OCI-M2 (cell line): Measurements from ENCODE around the gene SPR.

Source experiments
- DNase-seq: peaks from one replicate; lab custom pipeline; 2025; ENCODE audit not compliant: unreplicated experiment; lab: John Stamatoyannopoulos, UW

The SPR gene

DNA sequence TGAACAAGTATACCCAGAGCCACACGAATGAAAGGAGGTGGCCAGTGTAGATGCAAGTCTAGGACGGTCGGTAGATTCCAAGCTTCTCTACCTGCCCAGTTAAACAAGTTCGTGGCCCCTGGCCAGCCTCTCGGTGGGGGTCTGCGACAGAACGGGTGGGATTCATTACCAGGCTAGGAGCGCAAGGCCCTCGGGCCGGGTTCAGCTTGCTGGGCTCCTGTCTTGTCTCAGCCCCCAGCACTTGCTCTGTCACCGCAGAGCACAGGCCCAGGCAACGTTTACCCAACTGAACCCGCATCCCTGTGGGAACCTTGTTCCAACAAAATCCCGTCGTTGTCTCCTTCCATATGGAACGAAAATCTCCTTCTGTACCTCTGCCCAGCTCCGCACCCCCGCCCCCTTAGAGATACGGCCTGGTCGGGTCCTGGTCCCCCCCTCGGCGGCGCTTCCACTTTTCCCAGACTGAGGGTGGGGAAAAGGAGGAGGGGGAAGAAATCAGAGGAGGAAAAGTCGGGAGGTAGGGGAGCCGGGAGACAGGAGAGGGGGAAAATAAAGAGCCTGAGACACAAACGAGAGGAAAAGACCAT, 28.2 kb downstream of the SPR start:
- no peak for DNase-seq

DNA sequence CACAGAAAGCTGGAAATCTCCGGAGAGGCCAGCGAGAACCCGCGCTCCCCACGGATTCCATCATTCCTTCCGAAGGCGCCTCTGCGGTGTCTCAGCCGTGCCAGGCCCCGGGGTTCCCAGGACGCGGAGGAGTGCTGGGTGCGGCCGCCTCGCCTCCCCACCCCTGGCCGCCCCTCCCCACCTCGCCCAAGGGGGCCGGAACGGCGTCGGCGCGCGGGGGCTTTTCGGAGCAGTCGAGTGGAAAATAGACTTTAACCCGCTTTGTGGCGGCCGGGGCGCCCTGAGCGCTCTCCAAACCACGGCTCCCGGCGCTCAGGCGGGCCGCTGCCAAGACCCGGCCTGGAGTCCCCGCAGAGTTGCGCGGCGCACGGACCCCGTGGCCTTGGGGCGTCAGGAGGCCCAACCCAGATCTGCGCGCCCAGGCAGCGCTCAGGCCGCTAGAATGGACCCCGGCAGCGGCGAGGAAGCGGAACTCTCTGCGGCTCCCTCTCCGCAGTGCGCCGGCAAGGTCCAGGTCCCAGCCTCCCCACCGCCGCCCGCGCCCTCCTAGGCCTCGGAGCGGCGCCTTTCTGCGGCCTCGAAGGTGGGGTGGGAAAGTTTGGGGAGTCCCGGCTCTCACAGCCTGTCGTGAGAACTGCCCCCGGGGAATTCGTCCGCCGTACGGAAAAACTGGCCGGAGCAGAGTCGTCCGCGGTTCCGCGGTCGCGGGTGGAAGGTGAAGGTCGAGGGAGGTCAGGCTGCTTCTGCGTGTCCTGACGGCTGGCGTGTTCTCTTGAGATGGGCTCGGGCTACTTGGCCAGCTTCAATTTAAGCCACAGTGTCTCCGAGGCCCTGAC, 28.9 kb downstream of the SPR start:
- DNase-seq = no peak

DNA sequence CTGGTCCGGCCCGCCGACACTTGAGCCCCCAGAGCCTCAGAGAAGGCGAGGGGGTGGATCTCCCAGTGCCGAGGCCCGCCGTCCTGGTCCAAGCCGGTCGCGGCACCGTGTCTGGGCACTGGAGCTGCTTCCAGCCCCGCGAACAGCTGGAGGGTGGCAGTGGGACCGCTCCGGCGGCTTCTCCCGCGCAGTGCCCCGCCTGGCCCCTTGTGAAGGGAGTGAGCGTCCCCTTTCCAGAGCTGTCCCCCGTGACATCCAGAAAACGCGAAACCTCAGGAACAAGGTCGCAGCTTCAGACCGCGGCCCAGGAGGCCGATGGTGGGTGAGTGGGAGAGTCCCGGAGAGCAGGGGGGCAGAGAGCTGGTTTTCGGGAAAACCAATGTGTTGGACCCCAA, 29.5 kb downstream of the SPR start:
- DNase-seq = no peak

DNA sequence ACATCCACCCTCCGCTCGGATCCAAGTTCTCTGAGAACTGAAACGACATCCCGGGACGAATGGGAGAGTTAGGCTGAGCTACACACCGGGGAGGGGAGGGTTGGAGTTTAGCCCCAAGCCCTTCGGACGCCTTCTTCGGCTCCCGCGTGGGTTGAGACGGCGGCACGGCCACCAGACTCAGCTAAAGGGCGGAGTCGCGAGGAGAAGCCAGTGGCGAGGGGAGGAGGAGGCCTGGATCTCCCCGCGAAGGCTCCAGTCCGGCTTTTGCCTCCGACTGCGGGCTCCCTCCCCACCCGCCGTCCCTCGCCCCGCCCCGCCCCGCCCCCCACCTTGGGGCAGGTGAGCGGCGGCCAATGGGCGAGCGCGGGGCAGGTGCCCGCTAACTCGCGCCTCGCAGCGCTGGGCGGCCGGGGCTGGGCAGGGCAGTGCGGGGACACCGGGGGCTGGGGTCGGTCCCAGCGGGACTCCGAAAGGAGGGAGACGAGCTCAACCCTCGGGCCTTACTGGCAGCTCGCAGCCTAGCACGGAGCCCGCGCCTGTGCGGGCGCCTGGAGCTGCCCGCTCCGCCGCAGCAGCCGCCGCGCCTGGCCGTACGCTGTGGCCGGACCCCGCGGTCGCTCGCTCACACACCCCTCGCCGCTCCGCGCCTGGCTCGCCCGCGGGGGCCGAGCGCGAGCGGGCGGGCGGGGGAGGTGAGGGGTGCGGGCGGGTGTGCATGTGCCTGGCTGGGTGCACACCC, 30.1 kb downstream of the SPR start, which contains the start of gene EMX1:
Gene EMX1 (plus strand): TSS at position 382 of the 739 bp plus-strand sequence. CDS start 334 bp downstream, at position 716.
- no peak for DNase-seq

DNA sequence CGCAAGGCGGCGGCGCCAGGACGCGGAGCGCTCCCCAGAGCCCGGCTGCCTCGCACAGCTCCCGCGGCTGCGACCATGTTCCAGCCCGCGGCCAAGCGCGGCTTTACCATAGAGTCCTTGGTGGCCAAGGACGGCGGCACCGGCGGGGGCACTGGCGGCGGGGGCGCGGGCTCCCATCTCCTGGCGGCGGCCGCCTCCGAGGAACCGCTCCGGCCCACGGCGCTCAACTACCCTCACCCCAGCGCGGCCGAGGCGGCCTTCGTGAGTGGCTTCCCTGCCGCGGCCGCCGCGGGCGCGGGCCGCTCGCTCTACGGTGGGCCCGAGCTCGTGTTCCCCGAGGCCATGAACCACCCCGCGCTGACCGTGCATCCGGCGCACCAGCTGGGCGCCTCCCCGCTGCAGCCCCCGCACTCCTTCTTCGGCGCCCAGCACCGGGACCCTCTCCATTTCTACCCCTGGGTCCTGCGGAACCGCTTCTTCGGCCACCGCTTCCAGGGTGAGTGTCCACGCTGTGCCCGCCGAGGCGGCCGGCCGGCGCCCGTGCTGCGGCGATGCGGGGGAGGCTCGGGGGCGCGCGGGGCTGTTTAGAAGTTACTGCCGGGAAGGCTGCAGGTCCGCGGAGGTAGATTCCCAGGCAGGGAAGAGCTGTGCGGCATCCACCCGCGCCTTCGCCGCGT, 30.8 kb downstream of the SPR start:
- DNase-seq = no peak

DNA sequence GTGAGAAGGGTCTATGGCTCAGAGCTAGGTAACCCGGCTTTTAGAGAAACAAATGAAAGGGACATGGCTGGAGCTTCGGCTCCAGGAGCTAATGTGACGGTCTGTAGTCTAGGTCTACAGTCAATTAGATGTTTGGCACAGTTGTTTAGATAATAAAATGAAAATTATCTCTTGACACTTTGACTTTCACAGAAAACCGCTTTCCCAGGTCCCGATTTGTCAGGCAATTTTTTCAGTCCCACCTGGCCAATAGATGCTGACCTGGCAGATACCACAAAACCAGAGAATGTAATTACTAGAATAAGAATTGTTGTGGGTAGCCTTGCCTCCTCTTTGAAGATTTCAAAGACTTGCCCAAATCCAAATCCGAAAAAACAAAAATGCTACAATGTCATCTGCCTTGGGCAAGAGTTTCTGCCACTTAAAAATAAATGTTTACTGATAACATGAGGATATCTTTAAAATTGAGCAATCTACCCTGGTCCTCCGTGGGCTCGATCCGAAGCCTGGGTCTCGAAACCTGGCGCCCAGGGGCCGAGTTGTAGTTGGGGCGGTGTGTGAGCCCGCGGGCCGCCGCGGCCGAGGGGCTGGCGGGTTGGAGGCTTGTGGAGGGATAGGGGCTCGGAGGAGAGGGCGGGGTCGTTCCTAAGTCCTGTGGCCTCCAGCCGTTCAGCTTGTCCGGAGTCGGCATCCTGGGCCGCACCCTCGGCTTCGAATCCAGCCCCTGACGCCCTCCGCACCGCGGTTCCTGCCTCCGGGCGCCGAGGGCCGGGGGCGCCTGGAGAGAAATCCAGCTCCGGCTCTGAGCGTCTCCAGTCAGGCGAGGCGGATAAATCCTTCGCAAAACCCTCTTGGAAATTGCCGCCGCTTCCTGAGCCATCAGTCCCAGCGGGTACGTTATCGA, 32.5 kb downstream of the SPR start:
- DNase-seq = no peak

DNA sequence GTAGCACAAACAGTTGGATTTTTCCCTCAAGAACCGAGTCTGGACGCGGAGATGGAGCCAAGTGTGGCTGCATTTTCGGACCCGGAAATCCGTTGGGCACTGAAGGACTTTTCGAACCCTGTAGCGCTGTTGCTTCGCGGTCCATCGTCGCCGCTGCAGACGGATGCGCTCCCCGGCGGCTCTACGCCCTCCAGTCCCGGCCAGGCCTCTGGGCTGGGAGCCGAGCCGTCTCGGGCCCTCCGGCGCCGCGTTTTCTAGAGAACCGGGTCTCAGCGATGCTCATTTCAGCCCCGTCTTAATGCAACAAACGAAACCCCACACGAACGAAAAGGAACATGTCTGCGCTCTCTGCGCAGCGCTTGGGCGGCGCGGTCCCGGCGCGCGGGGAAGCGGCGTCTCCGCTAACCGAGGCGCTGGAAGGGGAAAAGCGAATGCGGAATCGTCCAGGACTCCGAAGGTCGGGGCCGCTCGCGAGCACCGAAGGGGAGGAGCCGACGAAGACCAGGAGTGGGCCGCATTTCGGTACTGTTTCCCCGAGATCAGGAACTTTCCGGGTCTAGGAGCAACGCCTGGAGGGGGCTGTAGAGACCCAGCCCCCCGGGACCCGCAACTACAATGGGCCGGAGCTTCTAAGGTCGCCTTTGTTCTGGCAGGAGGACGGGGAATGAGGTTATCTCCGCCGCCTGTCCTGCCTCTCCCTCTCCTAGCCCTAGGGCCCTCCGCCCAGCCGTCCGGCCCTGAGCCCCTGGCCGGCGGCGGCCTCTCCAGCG, 33.3 kb downstream of the SPR start:
- no peak for DNase-seq

DNA sequence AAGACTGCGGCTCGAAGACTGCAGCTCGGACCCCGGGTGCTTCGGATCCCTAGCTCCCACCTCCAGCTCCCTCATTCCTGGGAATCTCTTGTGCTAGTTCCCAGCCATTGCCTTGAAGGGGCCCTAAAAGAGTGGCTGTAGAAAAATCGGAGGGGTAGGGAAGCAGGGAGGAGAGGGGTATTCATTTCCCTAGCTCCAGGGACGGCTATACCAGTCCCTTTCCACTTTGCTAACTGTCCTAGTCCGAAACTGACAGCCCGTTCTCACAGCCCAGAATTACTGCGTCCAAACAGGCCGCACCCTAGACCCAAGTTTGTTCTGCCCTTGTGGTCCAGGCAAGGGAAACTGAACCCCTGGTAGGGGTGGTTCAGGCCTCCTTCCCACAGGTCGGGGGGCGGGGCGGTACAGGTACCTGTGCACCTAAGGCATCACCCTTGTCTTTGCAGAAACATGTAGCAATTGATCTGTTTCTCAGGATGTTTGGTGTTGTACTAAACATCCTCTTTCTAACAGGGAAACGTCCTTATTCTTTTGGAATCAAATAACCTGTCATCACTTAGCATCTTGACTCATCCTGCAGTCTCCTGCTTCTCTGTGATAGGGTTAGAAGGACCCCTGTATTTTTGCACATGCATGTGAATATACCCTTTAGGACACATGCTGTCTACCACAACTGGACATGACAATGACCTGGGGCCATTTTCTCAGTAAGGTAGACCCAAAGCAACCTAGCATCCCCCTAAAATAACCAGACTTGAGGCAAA, 34.1 kb downstream of the SPR start:
- DNase-seq = no peak

DNA sequence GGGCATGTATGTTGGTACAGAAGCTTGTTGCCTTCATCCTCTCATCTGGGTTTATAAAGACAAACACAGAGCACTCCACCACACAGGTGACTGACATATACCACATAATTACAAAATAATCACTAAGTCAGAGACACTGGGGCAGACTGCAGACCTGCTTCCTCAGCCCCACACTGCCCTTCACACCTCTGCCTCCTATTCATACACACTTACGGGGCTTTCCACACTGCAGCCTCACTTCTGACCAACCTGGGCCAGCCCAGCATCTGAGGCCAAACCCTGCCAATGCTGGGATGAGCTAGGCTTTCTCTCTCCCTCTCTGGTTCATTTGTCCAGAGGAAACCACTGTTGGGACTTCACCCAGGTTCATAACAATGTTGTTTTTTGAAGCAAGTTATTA, 34.6 kb downstream of the SPR start:
- no peak for DNase-seq

DNA sequence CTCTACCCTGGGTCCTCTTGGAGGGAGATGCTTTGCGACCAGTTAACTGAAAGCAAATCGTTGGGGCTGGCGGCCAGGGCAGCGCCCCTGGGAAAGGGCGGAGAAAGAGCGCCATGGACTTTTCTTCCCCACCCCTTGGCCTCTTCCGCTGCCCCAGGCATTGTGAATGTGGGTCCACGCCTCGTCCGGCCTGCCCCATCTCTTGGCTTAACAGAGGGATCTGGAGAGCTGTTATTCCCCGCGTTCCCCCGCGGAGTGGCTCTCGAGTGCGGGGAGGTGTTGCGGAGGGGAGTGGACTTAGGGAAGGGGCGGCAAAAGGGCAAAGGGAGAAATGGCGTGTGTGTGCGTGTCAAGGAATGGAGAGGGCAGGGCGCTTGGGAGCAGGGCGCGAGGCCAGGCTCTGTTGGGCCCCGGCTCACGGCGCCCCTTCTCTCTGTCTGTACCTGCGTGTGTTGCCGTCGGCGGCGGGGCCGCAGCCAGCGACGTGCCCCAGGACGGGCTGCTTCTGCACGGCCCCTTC, 36.7 kb downstream of the SPR start:
- DNase-seq = no peak

DNA sequence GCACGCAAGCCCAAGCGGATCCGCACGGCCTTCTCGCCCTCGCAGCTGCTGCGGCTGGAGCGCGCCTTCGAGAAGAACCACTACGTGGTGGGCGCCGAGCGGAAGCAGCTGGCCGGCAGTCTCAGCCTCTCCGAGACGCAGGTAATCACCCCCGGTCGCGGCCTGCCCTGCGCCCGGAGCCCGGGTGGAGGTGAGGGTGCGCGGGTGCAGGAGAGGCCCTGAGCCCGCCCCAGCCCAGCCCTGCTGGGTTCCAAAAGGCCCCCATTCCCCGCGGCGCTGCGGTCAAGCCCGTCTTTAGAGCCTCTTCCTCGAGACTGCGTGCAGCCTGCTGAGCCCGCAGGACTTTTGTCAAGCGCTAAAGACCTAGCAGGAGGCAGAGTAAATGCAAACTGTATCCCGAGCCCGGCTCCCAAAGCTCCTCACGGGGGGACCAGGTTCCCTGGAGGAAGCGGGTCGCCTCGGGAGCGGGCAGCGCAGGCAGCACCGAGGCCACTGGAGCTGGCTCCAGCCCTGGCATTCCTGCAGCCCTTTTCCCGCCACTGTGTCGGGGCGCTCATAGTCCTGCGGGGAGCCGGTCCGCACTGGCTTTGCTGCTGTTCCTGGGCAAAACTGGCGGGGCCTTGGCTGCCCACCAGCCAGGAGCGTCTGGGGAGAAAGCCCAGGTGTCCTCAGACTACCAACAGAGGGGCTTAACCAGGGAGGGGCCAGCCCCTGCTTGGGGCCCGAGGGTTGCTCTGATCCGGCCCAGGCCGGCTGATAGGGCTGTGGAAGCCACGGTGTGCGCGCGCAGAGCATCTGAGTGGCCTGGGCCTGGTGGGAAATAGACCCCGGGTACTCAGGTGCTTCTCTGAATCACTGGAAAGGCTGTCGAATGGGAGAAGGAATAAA, 37.4 kb downstream of the SPR start:
- no peak for DNase-seq

DNA sequence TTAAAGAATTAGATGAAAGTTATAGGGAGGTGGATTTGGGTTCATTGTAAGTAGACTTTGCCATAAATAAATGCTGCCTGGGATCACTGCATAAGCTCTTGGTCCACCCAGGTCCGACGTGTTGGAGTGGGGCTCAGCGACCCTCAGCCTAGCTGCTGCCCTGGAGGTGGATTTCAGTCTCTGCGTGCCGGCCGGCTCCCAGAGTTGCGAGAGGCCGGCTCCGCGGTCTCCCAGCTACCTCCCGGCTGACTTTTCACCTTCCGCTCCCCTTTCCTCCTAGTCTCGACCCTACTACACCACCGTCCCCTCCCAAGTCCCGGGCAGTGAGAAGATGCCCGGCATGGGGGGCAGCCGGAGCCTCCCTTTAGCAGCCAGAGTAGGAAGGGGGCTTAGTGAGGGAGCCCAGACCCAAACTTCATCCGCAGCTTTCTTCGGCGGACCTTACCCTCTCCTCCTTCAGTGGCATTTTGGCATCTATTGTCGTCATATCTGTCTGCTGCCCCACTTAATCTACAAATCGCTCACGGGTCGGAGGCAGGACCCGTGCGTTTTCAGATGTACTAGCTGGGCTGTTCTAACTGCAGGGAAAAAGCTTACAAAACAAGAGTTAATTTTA, 38.2 kb downstream of the SPR start:
- DNase-seq = no peak

DNA sequence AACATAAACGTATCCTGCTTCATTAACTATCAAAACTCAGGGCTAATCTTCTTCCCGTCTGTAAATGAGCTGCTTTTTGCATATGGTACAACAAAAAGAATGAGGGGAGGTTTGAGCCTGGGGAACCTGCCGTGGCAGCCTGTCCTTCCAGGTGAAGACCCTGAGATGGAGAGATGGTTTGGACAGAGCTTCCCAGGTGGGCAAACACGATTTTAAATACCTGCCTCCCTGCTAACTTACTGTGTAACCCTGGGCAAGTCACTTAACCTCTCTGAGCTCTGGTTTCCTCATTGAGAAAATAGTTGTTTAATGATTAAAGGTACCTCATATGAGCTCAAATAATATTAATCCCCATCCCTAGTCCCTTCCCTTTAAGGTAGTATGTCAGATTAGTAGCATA, 39.2 kb downstream of the SPR start:
- no peak for DNase-seq

DNA sequence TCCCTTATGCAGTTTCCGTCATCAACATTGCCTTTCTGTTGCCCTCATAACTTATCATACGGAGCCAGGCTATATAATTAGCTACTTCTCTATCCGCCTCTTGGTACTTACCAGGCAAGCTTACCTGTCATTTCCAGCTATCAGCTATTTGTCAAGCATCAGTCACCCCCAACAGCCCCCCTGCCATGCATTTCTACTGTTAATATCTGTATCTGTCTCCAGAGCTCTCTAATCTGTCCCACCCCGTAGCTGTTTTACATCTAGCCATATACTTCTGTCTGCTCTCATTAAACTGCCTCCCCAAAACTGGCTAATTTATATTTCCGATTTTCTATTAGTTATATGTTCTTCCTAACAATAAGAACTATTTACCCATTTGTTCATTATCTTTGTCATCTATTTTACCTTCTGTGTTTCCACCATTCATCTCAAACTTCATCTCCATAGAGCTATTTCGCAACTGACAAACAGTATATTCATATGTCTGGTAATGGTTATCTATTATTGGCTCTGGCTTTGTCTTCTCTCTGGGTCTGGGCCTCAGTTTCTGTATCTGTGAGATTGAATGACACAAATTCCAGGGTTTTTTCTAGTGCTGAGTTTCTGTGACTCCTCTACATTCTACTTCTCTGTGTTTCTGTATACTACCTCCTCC, 39.7 kb downstream of the SPR start:
- no peak for DNase-seq

DNA sequence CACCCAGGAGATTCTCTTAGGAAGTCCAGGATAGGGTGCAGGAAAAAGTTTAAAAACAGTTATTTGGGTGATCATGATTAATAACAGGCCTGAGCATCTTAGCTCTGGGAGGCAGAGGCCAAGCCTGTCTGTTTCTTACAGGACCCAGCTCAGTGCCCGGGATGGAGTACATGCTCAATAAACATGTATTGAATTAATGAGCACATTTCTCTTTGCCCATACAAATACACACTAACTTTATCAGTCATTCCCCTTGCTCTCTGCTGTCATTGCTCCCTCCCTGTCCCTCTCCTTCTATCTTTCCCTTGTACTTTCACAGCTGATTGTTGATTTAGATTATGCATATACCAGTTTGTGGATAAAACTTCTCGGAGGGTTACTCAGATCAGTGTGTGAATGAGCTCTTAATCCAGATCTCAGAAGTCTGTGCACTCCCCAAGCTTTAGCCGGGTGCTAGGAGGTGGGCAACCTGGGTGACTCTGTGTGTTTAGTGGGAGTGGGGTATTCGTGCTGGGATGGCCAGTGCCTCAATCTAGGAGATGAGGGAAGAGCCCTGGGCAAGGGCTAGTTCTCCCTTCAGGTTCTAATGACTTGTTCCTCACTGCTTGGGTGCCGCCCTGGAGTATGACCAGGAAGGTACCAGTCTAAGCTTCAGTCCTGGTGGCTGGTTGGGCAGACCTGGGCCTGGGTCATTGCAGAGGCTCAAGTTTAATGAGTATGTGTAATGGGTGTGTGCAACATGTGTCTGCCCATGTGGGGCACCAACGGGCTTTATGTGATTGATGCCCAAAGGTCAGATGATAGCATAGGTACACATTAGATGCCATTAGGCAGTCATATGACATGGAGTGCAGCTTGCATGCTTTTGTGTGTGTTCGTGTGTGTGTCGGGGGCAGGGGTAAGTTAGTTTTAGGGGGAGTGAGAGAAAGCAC, 40.7 kb downstream of the SPR start:
- no peak for DNase-seq

DNA sequence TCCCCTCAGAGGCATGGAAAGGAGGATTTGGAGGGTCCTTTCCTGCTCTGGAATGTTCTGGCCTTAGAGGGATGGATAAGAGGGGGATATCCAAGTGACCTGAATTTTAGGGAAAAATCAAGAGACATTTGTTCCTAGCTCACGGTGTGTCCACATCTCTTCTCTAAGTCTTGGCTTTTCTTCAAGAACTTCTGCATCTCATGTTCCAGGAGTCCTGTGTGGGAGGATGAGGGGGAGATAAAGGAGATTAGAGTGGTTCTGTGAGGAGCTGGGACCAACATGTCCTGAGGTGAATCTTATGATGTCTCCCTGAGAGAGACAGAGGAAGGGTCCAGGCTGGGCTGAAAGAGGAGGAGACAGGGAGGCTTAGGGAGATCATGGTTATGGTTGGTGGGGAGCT, 41.8 kb downstream of the SPR start:
- no peak for DNase-seq
